Mucosa of rectum (tissue), 2 donors: Measurements from ENCODE around the gene MACROD2.
A peak's percentile ranks its signal among the peaks of the same experiment; 100 is the strongest.

Source experiments
- H3K27ac ChIP-seq, 2 donors: one replicate each; pipeline ENCODE4 v1.7.0; 2013; ENCODE audit warnings: inconsistent platforms in 2 of 2, low read depth in 2 of 2, low read length in 2 of 2
- H3K27me3 ChIP-seq, 2 donors: one replicate each; pipeline ENCODE4 v1.7.0; 2013; ENCODE audit warnings: low read length in 2 of 2; ENCODE audit not compliant: control insufficient read depth in 2 of 2, insufficient read depth in 2 of 2
- H3K36me3 ChIP-seq, 2 donors: one replicate each; pipeline ENCODE4 v1.7.0; 2013; ENCODE audit warnings: low read length in 2 of 2; ENCODE audit not compliant: control insufficient read depth in 2 of 2, insufficient read depth in 2 of 2
- H3K4me1 ChIP-seq, 2 donors: one replicate each; pipeline ENCODE4 v1.7.0; 2013; ENCODE audit warnings: low read length in 2 of 2, mild to moderate bottlenecking in 1 of 2; ENCODE audit not compliant: control insufficient read depth in 2 of 2, insufficient read depth in 2 of 2
- H3K4me3 ChIP-seq, 2 donors: one replicate each; pipeline ENCODE4 v1.7.0; 2013; ENCODE audit warnings: low read length in 2 of 2
- H3K9ac ChIP-seq, 2 donors: one replicate each; pipeline ENCODE4 v1.7.0; 2013; ENCODE audit warnings: low read length in 2 of 2, low read depth in 1 of 2, mild to moderate bottlenecking in 1 of 2
- H3K9me3 ChIP-seq, 2 donors: one replicate each; pipeline ENCODE4 v1.7.0; 2013; ENCODE audit warnings: low read length in 2 of 2; ENCODE audit not compliant: control insufficient read depth in 2 of 2
- donor health status: healthy.
- donor health status: Normal muscosa, but diverticular disease.

The MACROD2 gene

DNA sequence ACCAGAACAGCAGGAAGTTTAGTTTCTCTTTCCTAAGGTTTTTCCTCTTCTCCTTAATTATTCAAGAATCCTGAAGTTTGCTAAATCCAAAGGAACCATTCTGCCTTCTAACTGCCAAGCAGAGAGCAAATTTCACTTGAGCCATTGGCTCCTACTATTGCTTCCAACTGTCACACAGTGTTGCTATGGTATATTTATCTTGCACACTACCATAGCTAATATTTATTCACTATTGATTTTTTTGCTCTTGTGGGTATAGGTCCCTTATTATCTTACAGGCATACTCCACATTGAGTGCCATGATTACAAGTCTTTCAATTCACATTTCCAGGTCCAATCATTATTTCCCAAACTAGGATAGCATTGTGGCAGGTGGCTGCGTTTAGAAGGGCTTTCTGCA is 608.8 kb downstream of the MACROD2 start:
- no peaks in the 10 kb centered on the region for H3K9me3 ChIP-seq
- H3K4me1 ChIP-seq = no peaks in the 10 kb centered on the region
- H3K4me3 ChIP-seq = no peak overlapping the region
- H3K36me3 ChIP-seq = no peaks in the 10 kb centered on the region
- H3K27me3 ChIP-seq = no peaks in the 10 kb centered on the region
- H3K27ac ChIP-seq = no peak overlapping the region
- no peak overlapping the region for H3K9ac ChIP-seq

DNA sequence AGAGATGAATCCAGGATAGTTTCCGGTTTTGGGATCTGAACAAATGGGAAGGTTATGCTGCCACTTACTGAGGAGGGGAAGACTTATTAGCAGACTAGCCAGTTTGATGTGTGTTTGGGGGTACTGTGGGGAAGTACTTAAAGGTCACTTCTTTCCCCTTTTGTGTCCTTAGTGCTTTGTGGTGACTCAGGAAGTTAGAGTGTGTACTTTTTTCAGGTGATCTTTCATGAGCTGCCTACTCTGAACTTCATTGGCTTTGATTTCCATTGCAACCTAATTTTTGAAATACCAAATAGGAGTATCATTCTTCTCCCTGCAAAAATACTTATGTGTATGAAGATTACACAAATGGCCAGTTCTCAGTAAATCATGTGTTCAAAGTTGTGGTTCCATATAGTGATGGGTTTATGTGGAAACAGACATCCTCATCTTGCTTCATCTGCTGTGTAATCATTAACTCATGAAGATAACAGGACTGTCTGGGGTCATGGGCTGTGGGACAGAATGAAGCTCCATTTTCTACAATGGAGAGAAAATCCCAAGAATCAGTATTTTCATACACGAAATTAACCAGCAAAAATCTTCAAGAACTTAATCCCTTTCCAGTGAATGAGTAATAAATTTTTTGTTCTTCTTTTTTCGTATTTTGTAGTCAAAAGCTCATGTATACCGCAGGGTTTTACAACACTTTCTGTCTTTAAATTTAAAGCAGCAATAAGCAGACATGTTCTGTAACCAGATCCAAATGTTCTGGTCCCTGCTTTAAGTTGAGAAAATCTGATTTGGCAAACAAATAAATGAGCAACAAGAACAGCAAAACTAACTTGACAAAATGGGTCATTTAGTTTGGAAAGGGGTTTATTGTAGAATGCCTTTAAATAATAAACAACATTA is 614.3 kb downstream of the MACROD2 start:
- H3K4me1 ChIP-seq = no peaks in the 10 kb centered on the region

GRCh38 chr20:14611479-14611878 is 616.2 kb downstream of the MACROD2 start:
- no peak overlapping the region for H3K9ac ChIP-seq
- H3K27me3 ChIP-seq = no peaks in the 10 kb centered on the region
- H3K36me3 ChIP-seq = no peaks in the 10 kb centered on the region
- H3K4me3 ChIP-seq = no peak overlapping the region
- H3K27ac ChIP-seq = no peak overlapping the region
- no peaks in the 10 kb centered on the region for H3K4me1 ChIP-seq
- no peaks in the 10 kb centered on the region for H3K9me3 ChIP-seq

More for the DNA sequence above, 614.3 kb downstream of the MACROD2 start:
- no peak overlapping the region for H3K27ac ChIP-seq
- no peaks in the 10 kb centered on the region for H3K36me3 ChIP-seq
- no peak overlapping the region for H3K4me3 ChIP-seq
- no peaks in the 10 kb centered on the region for H3K9me3 ChIP-seq
- no peaks in the 10 kb centered on the region for H3K27me3 ChIP-seq
- no peak overlapping the region for H3K9ac ChIP-seq

DNA sequence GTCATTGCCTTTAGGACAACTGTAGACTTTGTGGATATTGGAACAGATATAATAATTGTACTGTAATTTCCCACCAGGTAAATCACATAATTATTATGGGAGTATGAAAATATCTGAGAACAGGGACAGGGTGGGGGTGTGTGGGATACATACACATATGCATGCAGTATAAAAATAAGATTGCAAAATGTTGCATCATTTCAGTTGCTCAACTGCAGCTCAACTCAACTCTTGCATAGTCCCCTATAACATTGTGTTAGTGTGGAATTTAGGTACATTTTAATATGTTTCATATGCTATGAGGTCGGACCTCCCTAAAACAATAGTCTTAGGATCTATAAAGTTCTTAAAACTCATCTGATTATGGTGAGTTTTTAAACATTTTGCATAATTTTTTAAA is 617.1 kb downstream of the MACROD2 start:
- H3K4me1 ChIP-seq = no peaks in the 10 kb centered on the region
- no peak overlapping the region for H3K4me3 ChIP-seq
- H3K36me3 ChIP-seq = no peaks in the 10 kb centered on the region
- no peak overlapping the region for H3K27ac ChIP-seq
- no peaks in the 10 kb centered on the region for H3K9me3 ChIP-seq
- no peaks in the 10 kb centered on the region for H3K27me3 ChIP-seq
- no peak overlapping the region for H3K9ac ChIP-seq

GRCh38 chr20:14616003-14616402 is 620.7 kb downstream of the MACROD2 start:
- Histone ChIP-seq H3K27me3 (no peaks in the 10 kb centered on the region), H3K36me3 (no peaks in the 10 kb centered on the region), H3K9ac (no peak overlapping the region), H3K27ac (no peak overlapping the region), H3K9me3 (no peaks in the 10 kb centered on the region), H3K4me3 (no peak overlapping the region), H3K4me1 (no peaks in the 10 kb centered on the region)

DNA sequence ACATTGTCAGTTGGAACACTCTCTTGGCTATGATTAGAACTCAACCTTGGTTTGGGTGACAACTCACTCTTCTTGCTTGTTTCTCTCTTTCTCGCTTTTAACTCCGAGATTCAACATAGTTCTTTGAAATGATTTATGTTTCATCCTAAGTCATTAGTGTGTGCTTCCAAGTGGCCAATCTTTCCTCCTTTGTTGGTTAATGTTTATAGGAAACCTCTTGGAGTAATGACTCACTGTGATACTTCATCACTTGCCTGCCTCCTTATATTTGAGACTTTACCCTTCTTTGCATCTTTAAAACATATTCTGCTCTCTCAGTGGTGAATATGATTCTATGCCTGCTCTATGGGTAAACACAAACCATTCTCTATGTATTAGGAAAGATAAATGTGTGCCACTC is 621.8 kb downstream of the MACROD2 start:
- H3K27me3 ChIP-seq = no peaks in the 10 kb centered on the region
- H3K9ac ChIP-seq = no peak overlapping the region
- H3K4me1 ChIP-seq = no peaks in the 10 kb centered on the region
- no peak overlapping the region for H3K27ac ChIP-seq
- no peaks in the 10 kb centered on the region for H3K36me3 ChIP-seq
- H3K4me3 ChIP-seq = no peak overlapping the region
- H3K9me3 ChIP-seq = no peaks in the 10 kb centered on the region

- Histone ChIP-seq H3K27me3 (no peaks in the 10 kb centered on the region), H3K9ac (no peak overlapping the region), H3K4me3 (no peak overlapping the region), H3K4me1 (no peaks in the 10 kb centered on the region), H3K36me3 (no peaks in the 10 kb centered on the region), H3K27ac (no peak overlapping the region), H3K9me3 (no peaks in the 10 kb centered on the region)
Measured at GRCh38 chr20:14619411-14619810, 624.1 kb downstream of the MACROD2 start.

GRCh38 chr20:14622796-14623195 is 627.5 kb downstream of the MACROD2 start:
- Histone ChIP-seq H3K4me3 (no peak overlapping the region), H3K4me1 (no peaks in the 10 kb centered on the region), H3K36me3 (no peaks in the 10 kb centered on the region), H3K9ac (no peak overlapping the region), H3K27me3 (no peaks in the 10 kb centered on the region), H3K9me3 (no peaks in the 10 kb centered on the region), H3K27ac (no peak overlapping the region)

GRCh38 chr20:14631011-14631410 is 635.7 kb downstream of the MACROD2 start:
- Histone ChIP-seq H3K36me3 (no peaks in the 10 kb centered on the region), H3K27me3 (no peaks in the 10 kb centered on the region), H3K27ac (peak overlapping the region in 1 of 2 donors; percentile 39), H3K9ac (no peak overlapping the region), H3K9me3 (no peaks in the 10 kb centered on the region), H3K4me3 (no peak overlapping the region), H3K4me1 (no peaks in the 10 kb centered on the region)

DNA sequence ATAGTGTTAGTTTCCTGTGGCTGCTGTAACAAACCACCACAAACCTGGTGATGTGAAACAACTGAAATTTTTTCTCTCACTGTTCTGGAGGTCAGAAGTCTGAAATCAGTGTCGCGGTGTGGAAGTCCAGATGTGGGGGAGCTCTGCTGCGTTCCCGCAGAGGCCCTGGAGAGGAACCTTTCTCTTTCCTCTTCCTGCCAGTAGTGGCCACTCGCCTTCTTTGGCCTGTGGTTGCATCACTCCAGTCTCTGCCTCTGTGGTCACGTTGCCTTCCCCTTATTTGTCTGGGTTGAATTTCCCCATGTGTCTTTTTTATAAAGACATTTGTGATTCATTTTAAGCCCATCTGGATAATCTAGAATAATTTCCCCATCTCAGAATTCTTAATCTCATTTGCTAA is 637.6 kb downstream of the MACROD2 start:
- H3K9me3 ChIP-seq = no peaks in the 10 kb centered on the region
- H3K36me3 ChIP-seq = no peaks in the 10 kb centered on the region
- no peak overlapping the region for H3K4me3 ChIP-seq

More for the DNA sequence above, 637.6 kb downstream of the MACROD2 start:
- Histone ChIP-seq H3K27ac (no peak overlapping the region), H3K9ac (no peak overlapping the region), H3K27me3 (no peaks in the 10 kb centered on the region), H3K4me1 (no peaks in the 10 kb centered on the region)
